ENCODE results near the gene ST6GALNAC6. TPM values are rescaled to one million over a fixed set of nuclear protein-coding genes. Genes with fewer than 3 reads are reported as not detected.

Gene ST6GALNAC6
- total RNA-seq, result 10 to 100 TPM; 52.3 to 54.0 TPM
- polyA plus RNA-seq, result 54.7 TPM

GRCh38 chr9:127899128-127899943, at the start of gene ST6GALNAC6:
Gene ST6GALNAC6, minus strand, starts transcription at chr9:127899603. Its CDS starts 1,622 bp downstream, at chr9:127897981.
- Mint-ChIP-seq H3K27me3 (no peaks in the 10 kb centered on the region), H3K9me3 (no peaks in the 10 kb centered on the region), H3K4me1 (peaks cover 42 to 71% (median 49%) of the 10 kb centered on the region in 3 donors), H3K36me3 (peaks cover 18 to 41% (median 20%) of the 10 kb centered on the region in 3 donors), H3K4me3 (peak within 1 kb of the TSS; percentile 83 to 91 (median 89)), H3K27ac (peak within 1 kb of the TSS; percentile 70 to 97 (median 91))
- DNase-seq, result peak; percentile 63 to 73 (median 67)
- Histone ChIP-seq H3K27me3 (ENCODE audit: insufficient read depth, low read length, poor library complexity, severe bottlenecking) (no peaks in the 10 kb centered on the region), H3K27ac (ENCODE audit: low read depth, low read length) (peak within 1 kb of the TSS; percentile 47), H3K36me3 (ENCODE audit: insufficient read depth, low read length) (peaks cover 17% of the 10 kb centered on the region), H3K4me1 (ENCODE audit: insufficient read depth, low read length) (peaks cover 44% of the 10 kb centered on the region), H3K9me3 (ENCODE audit: low read length) (no peaks in the 10 kb centered on the region), H3K4me3 (ENCODE audit: low read length) (peak within 1 kb of the TSS; percentile 55)
- POLR2A ChIA-PET, result interaction anchor here (0.9 to 1.5 kb wide), 3 partner anchors 17 to 128 kb away, joined by 3 to 7 read pairs (median 5); partner anchors contain the start of gene ST6GALNAC4
- CTCF ChIA-PET, result interaction anchor here (0.6 to 1.6 kb wide), 7 partner anchors 9 to 164 kb away, joined by 3 to 7 read pairs (median 4); partner anchors contain the start of genes ST6GALNAC4 and TOR2A

DNA sequence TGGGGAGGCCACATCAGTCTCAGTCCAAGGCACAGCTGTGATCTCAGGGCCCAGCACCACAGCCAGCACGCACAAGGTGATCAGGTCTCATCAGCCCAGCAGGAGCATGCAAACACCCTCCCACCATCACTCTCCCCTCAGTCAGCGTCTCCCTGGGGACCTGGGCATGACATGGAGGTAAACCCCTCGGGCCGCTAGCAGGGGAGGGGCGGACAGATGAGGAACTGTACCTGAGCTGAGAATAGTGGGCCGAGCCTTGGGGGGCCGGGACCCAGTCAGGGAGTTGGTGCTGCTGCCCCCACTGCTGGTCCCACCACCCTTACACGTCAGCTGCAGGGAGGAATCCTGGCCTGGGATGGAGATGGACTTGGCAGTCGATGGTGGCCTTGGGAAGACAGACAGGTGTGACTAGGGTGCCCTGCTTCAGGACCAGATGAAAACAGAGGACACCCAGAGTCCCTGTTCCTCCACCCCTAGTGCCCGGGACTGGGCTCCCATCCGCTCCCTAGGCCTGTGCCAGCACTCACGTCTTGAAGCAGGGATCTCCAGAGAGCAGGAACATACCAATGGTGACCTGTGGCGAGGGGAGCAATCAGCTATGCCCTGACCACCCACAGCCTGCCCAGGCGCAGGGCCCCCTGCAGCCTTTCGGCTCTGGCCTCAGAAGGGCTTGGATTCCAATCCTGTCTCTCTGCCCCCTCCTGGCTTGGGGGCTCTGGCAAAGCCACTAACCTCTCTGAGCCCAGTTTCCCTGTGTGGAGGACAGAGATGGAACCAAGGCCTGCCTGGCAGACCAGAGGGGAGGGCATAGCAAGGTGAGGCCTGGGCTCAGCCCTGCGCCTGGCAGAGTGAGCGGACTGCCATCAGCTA, 48.7 kb upstream of the ST6GALNAC6 start:
- ChIA-PET CTCF (interaction anchor here (27.7 kb wide), 1 partner anchor 83 kb away, joined by 485 read pairs; no protein-coding TSS in a partner anchor), POLR2A (interaction anchor here (0.6 kb wide), 1 partner anchor 49 kb away, joined by 7 read pairs; no protein-coding TSS in a partner anchor)
- H3K27ac Mint-ChIP-seq, result peak overlapping the region in 6 of 8 donors; percentile 18 to 76 (median 56)
- H3K27me3 Mint-ChIP-seq, result no peaks in the 10 kb centered on the region
- peaks cover 74% of the 10 kb centered on the region for H3K36me3 ChIP-seq (ENCODE audit: insufficient read depth, low read length)
- no peaks in the 10 kb centered on the region for H3K9me3 ChIP-seq (ENCODE audit: low read length)
- no peak overlapping the region for H3K4me3 Mint-ChIP-seq
- no peak overlapping the region for H3K27ac ChIP-seq (ENCODE audit: low read depth, low read length)
- no peak overlapping the region for H3K4me3 ChIP-seq (ENCODE audit: low read length)
- no peaks in the 10 kb centered on the region for H3K27me3 ChIP-seq (ENCODE audit: insufficient read depth, low read length, poor library complexity, severe bottlenecking)
- peaks cover 60% of the 10 kb centered on the region for H3K4me1 ChIP-seq (ENCODE audit: insufficient read depth, low read length)
- no peaks in the 10 kb centered on the region for H3K9me3 Mint-ChIP-seq
- peaks cover 29 to 63% (median 36%) of the 10 kb centered on the region in 3 donors for H3K4me1 Mint-ChIP-seq
- no peak for DNase-seq
- H3K36me3 Mint-ChIP-seq, result peaks cover 5 to 88% (median 13%) of the 10 kb centered on the region in 3 donors

DNA sequence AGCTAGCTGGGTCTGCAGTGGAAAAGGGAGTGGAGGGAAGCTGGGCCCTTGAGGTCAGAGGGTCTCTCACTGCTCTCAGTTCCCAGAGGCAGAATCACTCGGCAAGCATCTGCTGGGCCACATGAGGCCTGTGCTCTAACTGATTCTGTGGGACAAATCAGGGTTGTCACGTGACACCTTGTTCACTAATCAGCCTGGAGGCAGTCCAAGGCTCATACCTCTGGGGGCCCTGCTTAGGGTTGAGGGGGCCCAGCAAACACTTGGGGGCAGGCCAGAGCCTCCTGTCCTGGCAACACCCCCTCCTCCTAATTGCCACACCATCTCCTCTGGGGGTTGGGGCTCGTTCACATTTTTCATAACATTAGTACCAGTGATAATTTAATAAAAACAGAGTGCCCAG, 47.3 kb upstream of the ST6GALNAC6 start:
- DNase-seq, result no peak
- ChIA-PET POLR2A (no interaction called here), CTCF (interaction anchor here (1.0 to 27.7 kb wide), 2 partner anchors 50 to 84 kb away, joined by 3 to 485 read pairs; no protein-coding TSS in a partner anchor)
- H3K4me3 Mint-ChIP-seq, result no peak overlapping the region
- H3K27ac Mint-ChIP-seq, result peak overlapping the region in 3 of 8 donors; percentile 24 to 63 (median 55)
- Histone ChIP-seq H3K27me3 (ENCODE audit: insufficient read depth, low read length, poor library complexity, severe bottlenecking) (no peaks in the 10 kb centered on the region), H3K9me3 (ENCODE audit: low read length) (no peaks in the 10 kb centered on the region), H3K27ac (ENCODE audit: low read depth, low read length) (no peak overlapping the region), H3K4me3 (ENCODE audit: low read length) (no peak overlapping the region), H3K4me1 (ENCODE audit: insufficient read depth, low read length) (peaks cover 55% of the 10 kb centered on the region), H3K36me3 (ENCODE audit: insufficient read depth, low read length) (peaks cover 81% of the 10 kb centered on the region)
- H3K27me3 Mint-ChIP-seq, result no peaks in the 10 kb centered on the region
- H3K9me3 Mint-ChIP-seq, result no peaks in the 10 kb centered on the region
- peaks cover 8 to 91% (median 14%) of the 10 kb centered on the region in 3 donors for H3K36me3 Mint-ChIP-seq
- peaks cover 27 to 59% (median 35%) of the 10 kb centered on the region in 3 donors for H3K4me1 Mint-ChIP-seq

GRCh38 chr9:127945942-127946341, 46.5 kb upstream of the ST6GALNAC6 start:
- no peak overlapping the region for H3K27ac ChIP-seq (ENCODE audit: low read depth, low read length)
- Mint-ChIP-seq H3K4me1 (peaks cover 23 to 54% (median 31%) of the 10 kb centered on the region in 3 donors), H3K36me3 (peaks cover 8 to 95% (median 14%) of the 10 kb centered on the region in 3 donors), H3K27ac (peak overlapping the region in 2 of 8 donors; percentile 24 to 38), H3K27me3 (no peaks in the 10 kb centered on the region), H3K4me3 (peak overlapping the region in 1 of 7 donors; percentile 46), H3K9me3 (no peaks in the 10 kb centered on the region)
- H3K4me1 ChIP-seq (ENCODE audit: insufficient read depth, low read length), result peaks cover 50% of the 10 kb centered on the region
- H3K36me3 ChIP-seq (ENCODE audit: insufficient read depth, low read length), result peaks cover 79% of the 10 kb centered on the region
- ChIA-PET CTCF (interaction anchor here (0.8 to 27.7 kb wide), 4 partner anchors 9 to 106 kb away, joined by 3 to 485 read pairs (median 3); no protein-coding TSS in a partner anchor), POLR2A (no interaction called here)
- DNase-seq, result no peak
- H3K4me3 ChIP-seq (ENCODE audit: low read length), result no peak overlapping the region
- H3K27me3 ChIP-seq (ENCODE audit: insufficient read depth, low read length, poor library complexity, severe bottlenecking), result no peaks in the 10 kb centered on the region
- H3K9me3 ChIP-seq (ENCODE audit: low read length), result no peaks in the 10 kb centered on the region

GRCh38 chr9:127945338-127945737, 45.9 kb upstream of the ST6GALNAC6 start:
- Mint-ChIP-seq H3K27me3 (no peaks in the 10 kb centered on the region), H3K27ac (peak overlapping the region in 2 of 8 donors; percentile 26 to 47), H3K4me3 (no peak overlapping the region), H3K9me3 (no peaks in the 10 kb centered on the region), H3K36me3 (peaks cover 8 to 95% (median 18%) of the 10 kb centered on the region in 3 donors), H3K4me1 (peaks cover 18 to 48% (median 26%) of the 10 kb centered on the region in 3 donors)
- Histone ChIP-seq H3K36me3 (ENCODE audit: insufficient read depth, low read length) (peaks cover 80% of the 10 kb centered on the region), H3K4me3 (ENCODE audit: low read length) (no peak overlapping the region), H3K27ac (ENCODE audit: low read depth, low read length) (no peak overlapping the region), H3K9me3 (ENCODE audit: low read length) (no peaks in the 10 kb centered on the region), H3K27me3 (ENCODE audit: insufficient read depth, low read length, poor library complexity, severe bottlenecking) (no peaks in the 10 kb centered on the region), H3K4me1 (ENCODE audit: insufficient read depth, low read length) (peaks cover 44% of the 10 kb centered on the region)
- no peak for DNase-seq
- ChIA-PET CTCF (interaction anchor here (1.4 to 27.7 kb wide), 3 partner anchors 8 to 107 kb away, joined by 3 to 485 read pairs (median 63); no protein-coding TSS in a partner anchor), POLR2A (no interaction called here)

DNA sequence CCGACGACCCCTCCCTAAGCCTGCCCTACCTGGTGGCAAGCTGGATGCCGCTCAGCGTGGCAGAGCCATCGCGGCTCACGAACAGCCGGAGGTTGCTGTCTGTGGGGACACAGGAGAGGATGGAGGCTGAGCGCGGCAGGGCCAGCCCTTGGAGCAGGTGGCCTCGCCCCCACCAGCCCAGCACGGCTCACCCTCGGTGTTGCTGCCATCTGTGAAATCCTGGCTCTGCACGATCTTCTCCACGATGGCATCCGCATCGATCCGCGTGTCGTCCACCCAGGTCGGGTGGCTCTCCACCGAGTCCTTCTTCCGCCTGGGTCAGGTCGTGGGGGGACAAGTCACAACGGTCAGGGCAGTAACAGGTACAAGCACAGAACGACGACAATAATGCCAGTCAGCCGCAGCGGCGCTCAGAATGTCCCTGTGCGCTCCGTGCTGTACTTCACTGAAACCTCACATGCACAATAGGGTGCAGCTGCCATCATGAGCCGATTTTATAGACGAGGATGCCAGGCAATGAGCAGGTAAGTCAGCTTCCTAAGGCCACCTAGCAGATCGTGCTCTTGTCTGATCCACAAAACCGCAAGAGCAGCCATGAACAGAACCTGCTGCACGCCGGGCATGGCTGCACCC, 45.3 kb upstream of the ST6GALNAC6 start:
- Histone ChIP-seq H3K27me3 (ENCODE audit: insufficient read depth, low read length, poor library complexity, severe bottlenecking) (no peaks in the 10 kb centered on the region), H3K36me3 (ENCODE audit: insufficient read depth, low read length) (peaks cover 80% of the 10 kb centered on the region), H3K4me3 (ENCODE audit: low read length) (no peak overlapping the region), H3K4me1 (ENCODE audit: insufficient read depth, low read length) (peaks cover 37% of the 10 kb centered on the region), H3K27ac (ENCODE audit: low read depth, low read length) (no peak overlapping the region), H3K9me3 (ENCODE audit: low read length) (no peaks in the 10 kb centered on the region)
- no peak overlapping the region for H3K4me3 Mint-ChIP-seq
- ChIA-PET POLR2A (interaction anchor here (1.4 kb wide), 1 partner anchor 86 kb away, joined by 5 read pairs; no protein-coding TSS in a partner anchor), CTCF (interaction anchor here (1.0 to 27.7 kb wide), 15 partner anchors 9 to 175 kb away, joined by 3 to 485 read pairs (median 8); partner anchors contain the start of genes EEIG1, NAIF1 and PIP5KL1)
- DNase-seq, result no peak
- peaks cover 16 to 42% (median 21%) of the 10 kb centered on the region in 3 donors for H3K4me1 Mint-ChIP-seq
- H3K36me3 Mint-ChIP-seq, result peaks cover 8 to 94% (median 19%) of the 10 kb centered on the region in 3 donors
- no peaks in the 10 kb centered on the region for H3K27me3 Mint-ChIP-seq
- no peaks in the 10 kb centered on the region for H3K9me3 Mint-ChIP-seq
- peak overlapping the region in 3 of 8 donors; percentile 23 to 75 (median 66) for H3K27ac Mint-ChIP-seq

DNA sequence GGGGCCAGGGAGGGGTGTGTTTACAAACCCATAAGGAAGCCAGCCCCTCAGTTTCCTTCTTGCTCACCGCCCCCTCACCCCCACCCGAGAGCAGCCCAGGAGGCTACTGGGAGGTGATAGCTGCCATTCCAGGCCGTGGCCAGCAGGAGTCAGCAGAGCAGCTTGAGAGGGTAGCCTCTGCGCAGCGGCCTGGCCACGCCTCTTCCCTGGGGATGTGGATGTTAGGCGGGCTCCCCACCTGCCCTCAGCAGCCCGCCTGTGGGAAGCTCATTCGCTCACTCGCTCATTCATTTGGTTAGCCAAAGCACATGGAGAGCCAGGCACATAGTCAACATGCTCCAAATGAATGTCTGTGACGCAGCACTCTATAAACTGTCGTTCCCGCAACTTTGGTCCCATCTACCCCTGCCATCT, 44.3 kb upstream of the ST6GALNAC6 start:
- Histone ChIP-seq H3K4me1 (ENCODE audit: insufficient read depth, low read length) (peaks cover 32% of the 10 kb centered on the region), H3K9me3 (ENCODE audit: low read length) (no peaks in the 10 kb centered on the region), H3K4me3 (ENCODE audit: low read length) (no peak overlapping the region), H3K27me3 (ENCODE audit: insufficient read depth, low read length, poor library complexity, severe bottlenecking) (no peaks in the 10 kb centered on the region), H3K27ac (ENCODE audit: low read depth, low read length) (no peak overlapping the region), H3K36me3 (ENCODE audit: insufficient read depth, low read length) (peaks cover 74% of the 10 kb centered on the region)
- POLR2A ChIA-PET, result interaction anchor here (0.6 to 1.8 kb wide), 7 partner anchors 10 to 87 kb away, joined by 3 to 5 read pairs (median 4); no protein-coding TSS in a partner anchor
- H3K9me3 Mint-ChIP-seq, result no peaks in the 10 kb centered on the region
- H3K36me3 Mint-ChIP-seq, result peaks cover 8 to 92% (median 19%) of the 10 kb centered on the region in 3 donors
- peak overlapping the region in 3 of 7 donors; percentile 17 to 36 (median 18) for H3K4me3 Mint-ChIP-seq
- H3K27ac Mint-ChIP-seq, result peak overlapping the region in 7 of 8 donors; percentile 30 to 83 (median 66)
- peaks cover 15 to 36% (median 21%) of the 10 kb centered on the region in 3 donors for H3K4me1 Mint-ChIP-seq
- H3K27me3 Mint-ChIP-seq, result no peaks in the 10 kb centered on the region
- CTCF ChIA-PET, result interaction anchor here (0.7 to 27.7 kb wide), 22 partner anchors 10 to 181 kb away, joined by 3 to 485 read pairs (median 6); partner anchors contain the start of genes EEIG1, NAIF1 and PIP5KL1
- DNase-seq, result peak; percentile 62 to 82 (median 66)
